Sigmoid colon (tissue), 7 donors: ENCODE data around the gene LGALS14. TPM values are rescaled to one million over a fixed set of nuclear protein-coding genes. Genes with fewer than 3 reads are reported as not detected.
"Not testable (repeated sequence)": the region's sequence is repeated elsewhere in the genome, so short reads cannot be mapped to it uniquely, and the experiment has no call there.

ENCODE experiments used
- DNase-seq: peaks from one replicate; pipeline ENCODE4 v3.0.0-alpha.2; 2019
- H3K27ac ChIP-seq, 4 donors: fragments of 200-600 bp; sonication (generic); one replicate each; pipeline ENCODE4 v1.5.1; 2016 to 2019; ENCODE audit warnings: mild to moderate bottlenecking in 1 of 4
- H3K27me3 ChIP-seq, 3 donors: fragments of 200-600 bp; sonication (generic); one replicate each; pipeline ENCODE4 v1.5.1; 2019; ENCODE audit warnings: mild to moderate bottlenecking in 1 of 3
- H3K36me3 ChIP-seq, 4 donors: fragments of 200-600 bp; sonication (generic); one replicate each; pipeline ENCODE4 v1.5.1; 2016 to 2019
- H3K4me1 ChIP-seq, 4 donors: fragments of 200-600 bp; sonication (generic); one replicate each; pipeline ENCODE4 v1.5.1; 2017 to 2019
- H3K4me3 ChIP-seq, 4 donors: fragments of 200-600 bp; sonication (generic); one replicate each; pipeline ENCODE4 v1.5.1; 2017 to 2019; ENCODE audit warnings: mild to moderate bottlenecking in 2 of 4, moderate library complexity in 1 of 4
- H3K9me3 ChIP-seq, 4 donors: fragments of 200-600 bp in 3 of 4; sonication (generic) in 3 of 4; one replicate each; pipeline versions ENCODE4 v1.5.1 to v1.6.1; 2013 to 2019
- CTCF ChIP-seq, 4 experiments: fragments of 450-650 bp in 3 of 4; fragments of 200-600 bp in 1 of 4; IDR thresholded peaks; one replicate each; pipeline ENCODE4 v1.5.1; 2016 to 2019; ENCODE audit warnings: antibody characterized with exemption in 4 of 4, mild to moderate bottlenecking in 3 of 4, moderate library complexity in 2 of 4
- EP300 ChIP-seq, 4 donors: sonication (generic); formaldehyde crosslinking; IDR thresholded peaks; one replicate each; pipeline ENCODE4 v1.6.1; 2017; ENCODE audit warnings: antibody characterized with exemption in 4 of 4
- POLR2A ChIP-seq, 2 donors: fragments of 450-650 bp; IDR thresholded peaks; one replicate each; pipeline ENCODE4 v1.6.1; 2016; ENCODE audit warnings: antibody characterized with exemption in 2 of 2, mild to moderate bottlenecking in 2 of 2, moderate library complexity in 2 of 2
- POLR2AphosphoS5 ChIP-seq, 4 donors: sonication (generic); formaldehyde crosslinking; IDR thresholded peaks; one replicate each; pipeline ENCODE4 v1.6.1; 2017; ENCODE audit warnings: antibody characterized with exemption in 4 of 4
- WGBS, 2 donors: extraction: QIAGEN DNeasy Blood & Tissue Kit; methylation state at CpG; one replicate each; pipeline ENCODE4 v1.1.7; 2013; 5-methylcytosine and 5-hydroxymethylcytosine counted together
- intact Hi-C: fragments of 100-400 bp; cut with DNase I; formaldehyde crosslinking; loops from one replicate; pipeline ENCODE4 v1.15.1; 2023
- polyA plus RNA-seq, 3 donors: library from polyadenylated mRNA; stranded (reverse); fragments of 200-250 nt; gene quantifications; one replicate each; pipeline ENCODE4 v1.2.3, GENCODE V29; 2013
- total RNA-seq, 4 donors: library from RNA; depleted of rRNA; stranded (reverse); fragments of >200 nt; gene quantifications; one replicate each; pipeline ENCODE4 v1.1.0, GENCODE V29; 2016
- donor health status: healthy with polysubstance abuse.
- donor health status: Bipolar disorder and iron deficiency.
- donor health status: healthy.

LGALS14 gene
- total and polyA plus RNA-seq, 7 donors, result not detected

DNA sequence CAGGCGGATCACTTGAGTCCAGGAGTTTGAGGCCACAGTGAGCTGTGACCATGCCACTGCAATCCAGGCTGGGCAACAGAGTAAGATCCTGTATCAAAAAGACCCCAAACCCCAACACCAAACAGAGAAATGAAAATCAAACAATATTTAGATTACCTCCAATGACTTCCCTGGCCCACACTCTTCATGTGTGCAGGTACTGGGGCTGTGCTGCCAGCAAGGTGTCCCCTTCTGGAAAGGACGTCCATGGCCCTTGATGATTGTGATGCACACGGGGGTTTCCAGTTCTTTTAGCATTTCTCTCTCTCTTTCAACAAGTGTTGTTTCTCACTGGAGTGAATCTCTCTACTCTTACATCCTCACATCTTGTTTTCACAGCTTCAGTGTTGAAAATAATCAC, 23.7 kb upstream of the LGALS14 start:
- Histone ChIP-seq H3K36me3 (no peaks in the 10 kb centered on the region), H3K4me1 (peaks cover 0 to 5% (median 0%) of the 10 kb centered on the region in 4 donors), H3K27me3 (no peaks in the 10 kb centered on the region), H3K4me3 (no peak overlapping the region), H3K9me3 (no peaks in the 10 kb centered on the region), H3K27ac (no peak overlapping the region)
- intact Hi-C loops, result no loop called here
- 75 to 89% methylated on average over 3 of the region's 3 CpGs for WGBS, 2 donors
- DNase-seq, result no peak
- TF ChIP-seq POLR2AphosphoS5 (IDR thresholded peaks at IDR 0.05) (no peak), POLR2A (IDR thresholded peaks at IDR 0.05) (no peak), CTCF (IDR thresholded peaks at IDR 0.05) (no peak), EP300 (IDR thresholded peaks at IDR 0.05) (no peak)

DNA sequence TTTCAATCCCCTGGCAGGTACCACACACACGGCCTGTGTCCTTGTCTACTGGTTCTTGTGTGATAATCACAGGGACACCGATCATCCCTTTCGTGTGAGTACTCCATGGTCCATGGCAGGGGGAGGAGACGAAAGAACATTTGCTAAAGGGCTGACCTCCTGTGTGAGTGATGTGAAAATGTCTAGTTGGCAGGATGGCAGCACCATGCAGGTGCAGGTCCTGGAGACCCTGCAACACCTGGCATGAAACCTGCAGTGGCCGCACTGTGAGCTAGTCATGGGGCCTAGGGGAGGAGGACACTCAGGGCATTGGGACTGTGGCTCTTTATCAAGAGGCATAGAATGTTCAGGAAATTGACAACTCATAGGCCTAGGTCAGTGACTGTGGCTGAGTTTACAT, 22.9 kb upstream of the LGALS14 start:
- intact Hi-C loops, result no loop called here
- H3K27ac ChIP-seq, result no peak overlapping the region
- DNase-seq, result no peak
- no peaks in the 10 kb centered on the region for H3K9me3 ChIP-seq
- WGBS, 2 donors, result 86 to 92% methylated on average over 5 of the region's 5 CpGs
- TF ChIP-seq EP300 (IDR thresholded peaks at IDR 0.05) (no peak), POLR2AphosphoS5 (IDR thresholded peaks at IDR 0.05) (no peak), POLR2A (IDR thresholded peaks at IDR 0.05) (no peak), CTCF (IDR thresholded peaks at IDR 0.05) (no peak)
- no peaks in the 10 kb centered on the region for H3K36me3 ChIP-seq
- H3K4me3 ChIP-seq, result no peak overlapping the region
- no peaks in the 10 kb centered on the region for H3K27me3 ChIP-seq
- H3K4me1 ChIP-seq, result peaks cover 0 to 5% (median 0%) of the 10 kb centered on the region in 4 donors

GRCh38 chr19:39684267-39684666, 20.0 kb upstream of the LGALS14 start:
- WGBS, 2 donors, result 83 to 84% methylated on average over 5 of the region's 5 CpGs
- no peaks in the 10 kb centered on the region for H3K27me3 ChIP-seq
- H3K27ac ChIP-seq, result no peak overlapping the region
- TF ChIP-seq EP300 (IDR thresholded peaks at IDR 0.05), result no peak
- TF ChIP-seq CTCF (IDR thresholded peaks at IDR 0.05), result no peak
- no peak for TF ChIP-seq POLR2A (IDR thresholded peaks at IDR 0.05)
- no peak for TF ChIP-seq POLR2AphosphoS5 (IDR thresholded peaks at IDR 0.05)
- H3K4me3 ChIP-seq, result no peak overlapping the region
- no peaks in the 10 kb centered on the region for H3K9me3 ChIP-seq
- intact Hi-C loops, result no loop called here
- no peak for DNase-seq
- no peaks in the 10 kb centered on the region for H3K36me3 ChIP-seq
- no peaks in the 10 kb centered on the region for H3K4me1 ChIP-seq

GRCh38 chr19:39686739-39687138, 17.5 kb upstream of the LGALS14 start:
- Histone ChIP-seq H3K4me1 (no peaks in the 10 kb centered on the region), H3K36me3 (no peaks in the 10 kb centered on the region), H3K4me3 (no peak overlapping the region), H3K9me3 (peaks cover 0 to 2% (median 0%) of the 10 kb centered on the region in 4 donors), H3K27me3 (no peaks in the 10 kb centered on the region), H3K27ac (no peak overlapping the region)
- WGBS, 2 donors, result 66 to 84% methylated on average over 3 of the region's 3 CpGs
- no peak for DNase-seq
- intact Hi-C loops, result no loop called here
- TF ChIP-seq POLR2A (IDR thresholded peaks at IDR 0.05) (no peak), CTCF (IDR thresholded peaks at IDR 0.05) (no peak), POLR2AphosphoS5 (IDR thresholded peaks at IDR 0.05) (no peak), EP300 (IDR thresholded peaks at IDR 0.05) (no peak)

DNA sequence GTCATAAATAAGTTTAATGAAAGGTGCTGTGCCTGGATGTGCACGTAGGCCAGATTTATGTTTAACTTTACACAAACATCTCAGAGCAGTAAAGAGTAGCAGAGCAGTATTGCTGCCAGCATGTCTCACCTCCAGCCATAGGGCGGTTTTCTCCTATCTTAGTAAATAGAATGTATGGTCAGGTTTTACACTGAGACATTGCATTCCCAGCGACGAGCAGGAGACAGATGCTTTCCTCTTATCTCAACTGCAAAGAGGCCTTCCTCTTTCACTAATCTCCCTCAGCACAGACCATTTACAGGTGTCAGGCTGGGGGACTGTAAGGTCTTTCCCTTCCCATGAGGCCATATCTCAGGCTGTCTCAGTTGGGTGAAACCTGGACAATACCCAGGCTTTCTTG, 15.6 kb upstream of the LGALS14 start:
- H3K9me3 ChIP-seq, intact Hi-C loops, H3K27me3 ChIP-seq, H3K4me1 ChIP-seq, H3K27ac ChIP-seq, DNase-seq, H3K4me3 ChIP-seq, H3K36me3 ChIP-seq: not testable (repeated sequence)
- WGBS, 2 donors, result 17 to 64% methylated on average over 4 of the region's 4 CpGs
